ENCODE measurements around the gene PLCB1.
A peak's percentile ranks its signal among the peaks of the same experiment; 100 is the strongest.

PLCB1 gene

GRCh38 chr20:8144282-8145245 is 12.5 kb downstream of the PLCB1 start:
- no peak overlapping the region for H3K4me3 ChIP-seq (ENCODE audit: low read depth, low read length)
- DNase-seq (ENCODE audit: low read depth), result peak; percentile 81
- TF ChIP-seq CTCF (IDR thresholded peaks at IDR 0.05; ENCODE audit: low read depth, low read length), result no peak

DNA sequence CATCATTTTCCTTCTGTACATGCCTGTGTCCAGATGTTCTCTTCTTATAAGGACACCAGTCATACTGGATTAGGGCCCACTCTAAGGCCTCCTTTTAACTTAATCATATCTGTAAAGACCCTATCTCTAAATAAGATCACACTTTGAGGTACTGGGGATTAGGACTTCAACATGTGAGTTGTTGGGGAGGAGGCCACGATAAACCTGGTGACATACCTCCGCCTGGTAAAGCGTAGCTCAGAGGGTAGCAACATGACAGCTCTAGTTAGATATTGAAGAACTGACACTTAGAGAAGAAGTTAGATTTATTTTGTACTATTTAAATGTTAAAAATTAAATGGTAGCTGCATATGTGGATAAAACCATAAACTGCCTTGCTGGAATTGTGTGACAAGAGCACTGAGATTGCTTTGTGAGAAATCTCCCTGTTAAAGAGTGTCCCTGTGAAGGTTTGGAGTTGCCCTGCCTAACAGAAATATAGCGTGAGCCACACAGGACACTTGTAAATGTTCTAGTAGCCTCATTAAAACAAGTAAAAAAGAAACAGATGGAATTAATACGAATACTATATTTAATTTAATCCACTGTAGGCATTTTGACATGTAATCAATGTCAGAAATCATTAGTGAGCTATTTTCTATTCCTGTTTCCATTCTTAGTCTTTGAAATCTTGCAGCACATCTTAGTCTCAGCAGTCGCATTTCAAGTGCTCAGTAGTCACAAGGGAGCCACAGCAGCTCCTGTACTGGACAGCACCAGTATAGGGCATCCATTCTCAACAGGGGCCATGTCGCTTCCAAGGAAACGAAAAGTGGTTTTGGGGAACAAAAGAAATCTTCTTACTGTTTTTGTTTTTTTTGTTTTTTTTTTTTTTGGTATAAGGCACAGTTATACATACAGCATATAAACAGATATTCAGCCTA is 13.4 kb downstream of the PLCB1 start:
- DNase-seq (ENCODE audit: low read depth), result no peak
- TF ChIP-seq POLR2A (IDR thresholded peaks at IDR 0.05; ENCODE audit: extremely low read depth, insufficient read length) (no peak), MYC (IDR thresholded peaks at IDR 0.05; ENCODE audit: low read depth, low read length) (no peak), CTCF (IDR thresholded peaks at IDR 0.05; ENCODE audit: low read depth, low read length) (no peak)
- TF ChIP-seq, protein P1, sequence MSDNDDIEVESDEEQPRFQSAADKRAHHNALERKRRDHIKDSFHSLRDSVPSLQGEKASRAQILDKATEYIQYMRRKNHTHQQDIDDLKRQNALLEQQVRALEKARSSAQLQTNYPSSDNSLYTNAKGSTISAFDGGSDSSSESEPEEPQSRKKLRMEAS (IDR thresholded peaks at IDR 0.05; ENCODE audit: low read depth, low read length), result no peak
- no peak overlapping the region for H3K4me3 ChIP-seq (ENCODE audit: low read depth, low read length)

DNA sequence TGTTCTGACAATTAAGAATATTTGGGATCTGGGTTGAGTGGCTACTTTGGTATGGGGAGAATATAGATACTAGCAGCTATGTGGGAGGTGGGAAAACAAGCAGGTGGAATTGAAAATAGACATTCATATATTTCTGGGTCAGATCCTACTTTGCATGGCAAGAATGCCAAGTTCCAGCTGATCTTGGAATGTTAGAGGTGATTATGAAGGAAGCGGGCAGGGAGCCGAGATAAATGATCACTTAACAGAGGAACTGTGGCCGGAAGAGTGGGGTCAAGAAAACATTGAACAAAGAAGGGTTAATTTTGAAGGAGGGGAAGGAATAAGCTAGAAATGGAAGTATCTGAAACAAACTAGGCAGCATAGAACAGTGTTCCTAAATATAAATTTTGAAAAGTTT is 15.4 kb downstream of the PLCB1 start:
- H3K4me3 ChIP-seq (ENCODE audit: low read depth, low read length), result no peak overlapping the region
- DNase-seq (ENCODE audit: low read depth), result no peak
- TF ChIP-seq MYC (IDR thresholded peaks at IDR 0.05; ENCODE audit: low read depth, low read length) (no peak), POLR2A (IDR thresholded peaks at IDR 0.05; ENCODE audit: extremely low read depth, insufficient read length) (no peak), CTCF (IDR thresholded peaks at IDR 0.05; ENCODE audit: low read depth, low read length) (no peak)
- TF ChIP-seq, protein P1 (IDR thresholded peaks at IDR 0.05; ENCODE audit: low read depth, low read length), result no peak

- DNase-seq (ENCODE audit: low read depth), result no peak
- TF ChIP-seq MYC (IDR thresholded peaks at IDR 0.05; ENCODE audit: low read depth, low read length) (no peak), CTCF (IDR thresholded peaks at IDR 0.05; ENCODE audit: low read depth, low read length) (no peak), POLR2A (IDR thresholded peaks at IDR 0.05; ENCODE audit: extremely low read depth, insufficient read length) (no peak)
- TF ChIP-seq, protein P1 (IDR thresholded peaks at IDR 0.05; ENCODE audit: low read depth, low read length), result no peak
- no peak overlapping the region for H3K4me3 ChIP-seq (ENCODE audit: low read depth, low read length)
These were observed 16.4 kb downstream of the PLCB1 start for GRCh38 chr20:8148501-8148900.

- no peak overlapping the region for H3K4me3 ChIP-seq (ENCODE audit: low read depth, low read length)
- TF ChIP-seq POLR2A (IDR thresholded peaks at IDR 0.05; ENCODE audit: extremely low read depth, insufficient read length), result no peak
- no peak for TF ChIP-seq MYC (IDR thresholded peaks at IDR 0.05; ENCODE audit: low read depth, low read length)
- TF ChIP-seq CTCF (IDR thresholded peaks at IDR 0.05; ENCODE audit: low read depth, low read length), result no peak
- TF ChIP-seq, protein P1 (IDR thresholded peaks at IDR 0.05; ENCODE audit: low read depth, low read length), result no peak
- no peak for DNase-seq (ENCODE audit: low read depth)
These were observed 18.5 kb downstream of the PLCB1 start for GRCh38 chr20:8150591-8150990.
